GM21526 (cell line): ENCODE results near the gene RGMA.
"Not testable (repeated sequence)": the region's sequence is repeated elsewhere in the genome, so short reads cannot be mapped to it uniquely, and the experiment has no call there.

Experiments
- ATAC-seq: cut with Tn5 transposase; IDR thresholded peaks from one replicate; pipeline ENCODE4 v1.9.1; 2021; ENCODE audit warnings: moderate library complexity; ENCODE audit not compliant: unreplicated experiment, low FRiP score

The RGMA gene

GRCh38 chr15:93036951-93037819, 51.8 kb downstream of the RGMA start:
- ATAC-seq, result no peak

- ATAC-seq, result peak; percentile 84
Measured at GRCh38 chr15:93035953-93036810, 52.8 kb downstream of the RGMA start.

- ATAC-seq, result peak; percentile 5
Measured at GRCh38 chr15:93035092-93035915, 53.7 kb downstream of the RGMA start.

- no peak for ATAC-seq
Measured at GRCh38 chr15:93034512-93034911, 54.5 kb downstream of the RGMA start.

GRCh38 chr15:93033434-93034045, 55.5 kb downstream of the RGMA start:
- ATAC-seq, result no peak

GRCh38 chr15:93032515-93033206, 56.4 kb downstream of the RGMA start:
- not testable (repeated sequence) for ATAC-seq

GRCh38 chr15:93031557-93032384, 57.2 kb downstream of the RGMA start:
- not testable (repeated sequence) for ATAC-seq

GRCh38 chr15:93031103-93031464, 57.9 kb downstream of the RGMA start:
- ATAC-seq, result no peak

- peak; percentile 82 for ATAC-seq
Measured at GRCh38 chr15:93030430-93031102, 58.4 kb downstream of the RGMA start.

- no peak for ATAC-seq
Measured at GRCh38 chr15:93029836-93030429, 59.1 kb downstream of the RGMA start.

GRCh38 chr15:93029214-93029835, 59.7 kb downstream of the RGMA start:
- no peak for ATAC-seq

GRCh38 chr15:93028632-93029213, 60.3 kb downstream of the RGMA start:
- ATAC-seq, result no peak

- no peak for ATAC-seq
Measured at GRCh38 chr15:93028111-93028631, 60.8 kb downstream of the RGMA start.

GRCh38 chr15:93027413-93027812, 61.6 kb downstream of the RGMA start:
- no peak for ATAC-seq

- no peak for ATAC-seq
Measured at GRCh38 chr15:93026380-93026817, 62.6 kb downstream of the RGMA start.

GRCh38 chr15:93025625-93025982, 63.4 kb downstream of the RGMA start:
- ATAC-seq, result no peak
